Measurements from ENCODE around the gene LRIT1.

LRIT1 gene

DNA sequence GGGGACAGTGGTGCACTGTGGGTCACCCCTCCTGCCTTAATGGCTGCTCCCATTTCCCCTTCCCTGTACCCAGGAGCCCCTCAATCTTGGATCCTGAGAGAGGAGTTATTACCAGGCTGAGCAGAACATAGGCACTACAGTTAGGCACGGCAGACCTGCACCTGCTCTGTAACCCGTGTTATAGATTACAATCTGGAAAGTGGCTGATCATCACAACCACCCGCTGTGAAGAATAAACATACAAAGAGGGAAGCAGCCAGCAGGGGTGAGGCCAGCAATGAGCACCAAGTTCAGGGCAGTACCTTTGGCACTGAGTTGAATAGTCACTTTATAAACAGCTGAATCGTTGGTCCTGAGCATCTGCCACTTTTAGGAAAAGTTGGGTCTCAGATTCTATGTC is 45.3 kb downstream of the LRIT1 start:
- TF ChIP-seq SNAI2 (CRISPR knock-in tag; IDR thresholded peaks at IDR 0.05) (no peak), CREB5 (CRISPR knock-in tag; IDR thresholded peaks at IDR 0.05; ENCODE audit: low read depth) (no peak), ZNF70 (CRISPR knock-in tag; IDR thresholded peaks at IDR 0.05) (no peak), GLIS3 (CRISPR knock-in tag; IDR thresholded peaks at IDR 0.05) (no peak), ZFP30 (CRISPR knock-in tag; IDR thresholded peaks at IDR 0.05) (no peak), TOX (CRISPR knock-in tag; IDR thresholded peaks at IDR 0.05; ENCODE audit: borderline replicate concordance) (no peak), POU6F1 (CRISPR knock-in tag; IDR thresholded peaks at IDR 0.05; ENCODE audit: borderline replicate concordance, low read depth) (no peak), PPARA (CRISPR knock-in tag; IDR thresholded peaks at IDR 0.05; ENCODE audit: borderline replicate concordance) (no peak)
- ATAC-seq, result no peak

DNA sequence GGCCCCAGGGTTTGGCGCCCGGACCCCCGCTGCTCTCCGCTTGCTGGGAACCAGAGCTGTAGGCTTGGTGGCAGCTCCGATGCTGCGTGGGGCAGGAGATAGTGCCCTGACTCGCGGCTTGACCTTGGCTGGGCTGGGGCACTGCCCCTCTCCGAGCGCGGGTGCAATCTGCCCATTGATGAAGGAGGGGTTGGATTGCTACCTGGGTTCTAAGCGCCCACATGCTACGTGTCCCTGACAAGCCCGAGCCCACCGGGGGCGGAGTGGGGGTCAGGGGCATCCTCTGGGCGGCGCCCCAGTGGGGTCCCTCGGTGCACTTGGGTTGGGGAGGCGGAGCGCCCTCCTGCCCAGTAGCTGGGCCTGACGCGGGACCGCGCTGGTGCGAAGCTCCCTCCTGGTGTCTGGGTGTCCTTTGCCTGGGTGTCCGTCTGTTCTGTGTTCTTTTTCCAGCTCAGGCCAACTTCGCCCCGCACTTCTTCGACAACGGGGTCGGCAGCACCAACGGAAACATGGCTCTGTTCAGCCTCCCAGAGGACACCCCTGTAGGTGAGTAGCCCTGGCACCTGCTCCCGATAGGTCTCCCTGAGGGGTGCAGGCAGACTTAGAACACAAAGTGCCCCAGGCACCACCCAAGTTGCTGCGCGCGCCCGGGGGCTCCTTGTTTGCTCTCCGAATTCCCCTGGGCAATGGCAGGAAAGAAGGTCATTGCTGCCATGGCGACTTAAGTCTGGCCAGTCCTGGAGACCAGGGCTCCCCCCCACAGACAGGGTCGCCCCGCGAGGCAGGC is 46.1 kb downstream of the LRIT1 start:
- ATAC-seq, result no peak
- TF ChIP-seq, protein P1, sequence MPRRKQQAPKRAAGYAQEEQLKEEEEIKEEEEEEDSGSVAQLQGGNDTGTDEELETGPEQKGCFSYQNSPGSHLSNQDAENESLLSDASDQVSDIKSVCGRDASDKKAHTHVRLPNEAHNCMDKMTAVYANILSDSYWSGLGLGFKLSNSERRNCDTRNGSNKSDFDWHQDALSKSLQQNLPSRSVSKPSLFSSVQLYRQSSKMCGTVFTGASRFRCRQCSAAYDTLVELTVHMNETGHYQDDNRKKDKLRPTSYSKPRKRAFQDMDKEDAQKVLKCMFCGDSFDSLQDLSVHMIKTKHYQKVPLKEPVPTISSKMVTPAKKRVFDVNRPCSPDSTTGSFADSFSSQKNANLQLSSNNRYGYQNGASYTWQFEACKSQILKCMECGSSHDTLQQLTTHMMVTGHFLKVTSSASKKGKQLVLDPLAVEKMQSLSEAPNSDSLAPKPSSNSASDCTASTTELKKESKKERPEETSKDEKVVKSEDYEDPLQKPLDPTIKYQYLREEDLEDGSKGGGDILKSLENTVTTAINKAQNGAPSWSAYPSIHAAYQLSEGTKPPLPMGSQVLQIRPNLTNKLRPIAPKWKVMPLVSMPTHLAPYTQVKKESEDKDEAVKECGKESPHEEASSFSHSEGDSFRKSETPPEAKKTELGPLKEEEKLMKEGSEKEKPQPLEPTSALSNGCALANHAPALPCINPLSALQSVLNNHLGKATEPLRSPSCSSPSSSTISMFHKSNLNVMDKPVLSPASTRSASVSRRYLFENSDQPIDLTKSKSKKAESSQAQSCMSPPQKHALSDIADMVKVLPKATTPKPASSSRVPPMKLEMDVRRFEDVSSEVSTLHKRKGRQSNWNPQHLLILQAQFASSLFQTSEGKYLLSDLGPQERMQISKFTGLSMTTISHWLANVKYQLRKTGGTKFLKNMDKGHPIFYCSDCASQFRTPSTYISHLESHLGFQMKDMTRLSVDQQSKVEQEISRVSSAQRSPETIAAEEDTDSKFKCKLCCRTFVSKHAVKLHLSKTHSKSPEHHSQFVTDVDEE (CRISPR knock-in tag; IDR thresholded peaks at IDR 0.05), result no peak

DNA sequence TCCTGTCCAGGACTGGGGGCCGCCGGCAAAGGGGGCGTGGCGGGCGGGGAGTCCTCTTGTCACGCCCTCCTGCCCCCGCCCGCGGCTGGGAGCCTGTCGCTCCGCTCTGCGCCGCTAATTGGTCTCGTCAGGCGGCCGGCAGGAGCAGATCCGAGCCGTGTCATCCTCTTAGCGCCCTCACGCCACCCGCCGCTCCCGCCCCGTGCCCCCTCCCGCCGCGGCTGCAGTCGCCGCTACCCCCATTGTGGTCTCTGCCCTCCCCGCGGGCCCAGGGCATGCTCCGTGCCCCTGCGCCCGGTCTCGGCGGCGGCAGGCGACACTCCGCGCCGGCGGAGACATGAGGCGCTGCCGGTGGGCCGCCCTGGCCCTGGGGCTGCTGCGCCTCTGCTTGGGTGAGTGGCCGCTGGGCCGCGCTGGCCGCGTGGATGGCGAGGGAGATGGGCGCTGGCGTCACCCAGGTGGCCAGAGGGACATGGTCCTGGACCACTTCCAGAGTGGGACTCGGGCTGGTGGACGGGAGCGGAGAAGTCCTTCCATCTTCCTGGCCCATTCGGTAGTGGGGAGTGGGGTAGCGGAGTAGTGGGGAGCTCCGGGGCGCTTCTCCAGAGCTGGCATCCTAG is 46.8 kb downstream of the LRIT1 start, which contains the start of gene CDHR1:
Gene CDHR1, plus strand, starts transcription at position 114 of the 620 bp plus-strand sequence. Its CDS starts 224 bp downstream, at position 338.
- TF ChIP-seq CSDC2 (CRISPR knock-in tag; IDR thresholded peaks at IDR 0.05), result no peak
- ATAC-seq, result peak; percentile 56

DNA sequence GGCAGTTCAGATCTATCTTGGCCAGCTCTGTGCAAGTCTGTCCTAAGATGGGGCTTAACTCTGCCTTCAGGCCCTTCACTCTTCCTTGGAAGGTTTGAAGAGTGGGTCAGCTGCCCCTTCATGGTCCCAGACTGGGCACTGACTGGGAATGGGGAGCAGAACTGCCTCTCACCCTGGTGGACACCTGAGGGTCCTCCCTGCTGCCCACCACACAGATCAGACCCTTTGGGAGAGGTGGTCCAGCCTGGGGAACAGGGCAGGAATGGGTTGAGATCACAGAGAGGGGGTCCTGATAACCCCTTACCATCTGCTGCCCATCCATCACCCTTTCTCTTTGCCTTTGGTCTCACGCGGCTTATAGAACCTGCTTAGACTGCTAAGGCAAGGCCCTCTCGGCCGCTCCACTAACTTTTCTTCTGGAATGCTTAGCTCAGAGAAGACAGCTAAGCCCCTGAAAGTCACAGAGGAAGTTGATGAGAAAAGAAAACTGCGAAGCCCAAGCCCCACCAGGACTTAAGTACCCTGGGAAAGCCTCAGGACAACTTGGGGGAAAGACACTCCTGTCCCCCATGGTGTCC is 47.4 kb downstream of the LRIT1 start:
- no peak; the same call in 2 of the 3 replicates for ATAC-seq
- TF ChIP-seq PPARA (CRISPR knock-in tag; IDR thresholded peaks at IDR 0.05; ENCODE audit: borderline replicate concordance) (no peak), ZNF70 (CRISPR knock-in tag; IDR thresholded peaks at IDR 0.05) (no peak), ESRRG (CRISPR knock-in tag; IDR thresholded peaks at IDR 0.05) (no peak), ZFP3 (CRISPR knock-in tag; IDR thresholded peaks at IDR 0.05) (no peak), ZNF8 (CRISPR knock-in tag; IDR thresholded peaks at IDR 0.05) (no peak), ZFP30 (CRISPR knock-in tag; IDR thresholded peaks at IDR 0.05) (no peak), TOX (CRISPR knock-in tag; IDR thresholded peaks at IDR 0.05; ENCODE audit: borderline replicate concordance) (no peak), BACH2 (CRISPR knock-in tag; IDR thresholded peaks at IDR 0.05; ENCODE audit: borderline replicate concordance) (no peak), SNAI2 (CRISPR knock-in tag; IDR thresholded peaks at IDR 0.05) (no peak), GLIS3 (CRISPR knock-in tag; IDR thresholded peaks at IDR 0.05) (no peak)
- TF ChIP-seq, protein P1 (CRISPR knock-in tag; IDR thresholded peaks at IDR 0.05), result no peak

GRCh38 chr10:84193327-84193726 is 48.0 kb downstream of the LRIT1 start:
- no peak for TF ChIP-seq ARNTL (CRISPR knock-in tag; IDR thresholded peaks at IDR 0.05; ENCODE audit: borderline replicate concordance, low read depth)
- no peak for TF ChIP-seq ISL1 (CRISPR knock-in tag; IDR thresholded peaks at IDR 0.05)
- no peak for ATAC-seq
